ENCODE data around the gene LONRF3. TPM values are rescaled to one million over a fixed set of nuclear protein-coding genes. Genes with fewer than 3 reads are reported as not detected.

LONRF3 gene
- total RNA-seq, result 10 to 100 TPM in 1 of 3 donors, 1 to 10 TPM in 2; 8.1 to 16.2 (median 9.8) TPM
- long read RNA-seq, donor 1, partial matches to known transcripts, result 2 of 7 reads
- long read RNA-seq, donor 1, other reads (novel, unspliced or antisense), result 2 of 7 reads
- long read RNA-seq, donor 2, partial matches to known transcripts, result 2 of 4 reads
- long read RNA-seq, donor 2, other reads (novel, unspliced or antisense), result 1 of 4 reads

DNA sequence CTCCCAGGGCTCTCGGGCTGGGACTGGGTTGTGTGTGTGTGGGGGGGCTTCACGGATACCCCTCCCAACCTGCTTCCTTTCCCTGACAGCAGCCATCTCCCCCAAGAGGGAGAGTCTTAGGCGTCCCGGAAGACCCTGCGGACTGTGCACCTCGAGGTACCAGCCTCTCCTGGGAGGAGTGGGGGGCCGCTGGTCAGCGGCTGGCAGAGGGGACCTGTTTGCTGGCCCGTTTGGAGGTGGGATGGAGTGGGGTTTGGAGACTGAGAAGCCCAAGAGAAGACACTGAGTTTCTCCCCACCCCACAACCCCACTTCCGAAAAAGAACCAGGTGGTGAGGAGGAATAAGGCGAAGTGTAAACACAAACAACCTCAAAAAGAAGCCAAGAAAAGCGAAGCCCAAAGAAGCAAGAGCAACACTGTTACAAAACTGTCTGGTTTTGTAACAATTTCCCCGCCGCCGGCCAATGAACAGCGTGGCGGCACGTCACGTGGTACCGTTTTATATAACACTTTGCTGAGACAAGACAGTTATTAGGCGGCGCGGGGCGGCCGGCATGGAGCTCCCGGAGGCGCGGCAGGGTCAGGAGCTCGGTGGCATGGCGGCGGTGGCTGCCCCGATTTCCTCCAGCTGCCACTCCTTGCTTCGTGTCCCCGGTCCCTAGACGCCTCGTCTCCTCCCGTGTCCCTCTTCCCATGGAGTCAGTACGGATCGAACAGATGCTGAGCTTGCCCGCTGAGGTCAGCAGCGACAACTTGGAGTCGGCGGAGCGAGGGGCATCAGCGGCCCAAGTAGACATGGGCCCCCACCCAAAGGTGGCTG lies at the start of gene LONRF3:
TSS of gene LONRF3 (plus strand) at position 531 of the 820 bp plus-strand sequence. CDS start at position 694, 163 bp downstream.
- DNase-seq (peak; percentile 77 to 84 (median 83)), ATAC-seq (peak; percentile 55)
- no peak for TF ChIP-seq CTCF (IDR thresholded peaks at IDR 0.05)
- intact Hi-C loops (cut with DNase I, micrococcal nuclease), result no loop called here
- Histone ChIP-seq H3K4me3 (peak within 1 kb of the TSS; percentile 17), H3K9me3 (no peaks in the 10 kb centered on the region), H3K36me3 (ENCODE audit: low read depth) (no peaks in the 10 kb centered on the region), H3K4me1 (ENCODE audit: low read depth) (peaks cover 11% of the 10 kb centered on the region)

- ATAC-seq, result no peak
Observed at GRCh38 chrX:118928151-118928550, 46.3 kb upstream of the LONRF3 start.

DNA sequence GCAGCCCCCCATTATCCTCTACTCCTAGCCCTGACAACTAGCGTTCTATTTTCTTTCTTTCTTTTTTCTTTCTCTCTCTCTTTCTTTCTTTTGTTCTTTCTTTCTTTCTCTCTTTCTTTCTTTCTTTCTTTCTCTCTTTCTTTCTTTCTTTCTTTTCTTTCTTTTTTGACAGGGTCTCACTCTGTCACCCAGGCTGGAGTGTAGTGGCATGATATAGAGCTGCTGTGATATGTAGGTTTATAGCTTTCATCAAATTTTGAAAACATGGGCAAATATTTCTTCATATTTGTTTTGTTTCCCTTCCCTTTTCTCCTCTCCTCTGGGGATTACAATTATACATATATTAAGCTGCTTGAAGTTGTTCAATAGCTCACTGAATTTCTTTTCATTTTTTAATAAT lies 39.1 kb upstream of the LONRF3 start:
- H3K9me3 ChIP-seq, result no peaks in the 10 kb centered on the region
- ATAC-seq (no peak), DNase-seq (no peak)
- intact Hi-C loops (cut with DNase I, micrococcal nuclease), result no loop called here
- no peaks in the 10 kb centered on the region for H3K36me3 ChIP-seq (ENCODE audit: low read depth)
- TF ChIP-seq CTCF (IDR thresholded peaks at IDR 0.05), result no peak
- H3K4me3 ChIP-seq, result no peak overlapping the region
- H3K4me1 ChIP-seq (ENCODE audit: low read depth), result no peaks in the 10 kb centered on the region

More at GRCh38 chrX:118928151-118928550, 46.3 kb upstream of the LONRF3 start:
- no peak for TF ChIP-seq CTCF (IDR thresholded peaks at IDR 0.05)
- H3K9me3 ChIP-seq, result no peaks in the 10 kb centered on the region
- no peak overlapping the region for H3K4me3 ChIP-seq
- H3K36me3 ChIP-seq (ENCODE audit: low read depth), result no peaks in the 10 kb centered on the region
- DNase-seq, result no peak
- no peaks in the 10 kb centered on the region for H3K4me1 ChIP-seq (ENCODE audit: low read depth)
- intact Hi-C loops (cut with DNase I, micrococcal nuclease), result no loop called here

GRCh38 chrX:118941147-118941546 lies 33.3 kb upstream of the LONRF3 start:
- intact Hi-C loops (cut with DNase I, micrococcal nuclease), result no loop called here
- Histone ChIP-seq H3K4me1 (ENCODE audit: low read depth) (no peaks in the 10 kb centered on the region), H3K4me3 (no peak overlapping the region), H3K9me3 (no peaks in the 10 kb centered on the region), H3K36me3 (ENCODE audit: low read depth) (no peaks in the 10 kb centered on the region)
- ATAC-seq, result no peak
- DNase-seq, result no peak
- no peak for TF ChIP-seq CTCF (IDR thresholded peaks at IDR 0.05)

GRCh38 chrX:118943102-118943501 lies 31.3 kb upstream of the LONRF3 start:
- H3K9me3 ChIP-seq, result no peaks in the 10 kb centered on the region
- H3K36me3 ChIP-seq (ENCODE audit: low read depth), result no peaks in the 10 kb centered on the region
- ATAC-seq (no peak), DNase-seq (no peak)
- no peak overlapping the region for H3K4me3 ChIP-seq
- no peak for TF ChIP-seq CTCF (IDR thresholded peaks at IDR 0.05)
- intact Hi-C loops (cut with DNase I, micrococcal nuclease), result no loop called here
- no peaks in the 10 kb centered on the region for H3K4me1 ChIP-seq (ENCODE audit: low read depth)
